Stimulated activated naive CD8-positive, alpha-beta T cell treated with anti-CD3 and anti-CD28 coated beads, Interleukin-15, Interleukin-2, amounts not matched to agents 100 ng/mL and 50 ng/mL, for 24 hours (primary cell): ENCODE data around the gene FAM53A.
"Not testable (repeated sequence)": the region's sequence is repeated elsewhere in the genome, so short reads cannot be mapped to it uniquely, and the experiment has no call there.

ENCODE experiments used
- H3K27ac Mint-ChIP-seq: one replicate; pipeline ENCODE4 v1.8.0; 2021; ENCODE audit warnings: mild to moderate bottlenecking, mixed read lengths
- H3K27me3 Mint-ChIP-seq: one replicate; pipeline ENCODE4 v1.8.0; 2021; ENCODE audit warnings: mixed read lengths
- H3K36me3 Mint-ChIP-seq: one replicate; pipeline ENCODE4 v1.8.0; 2021; ENCODE audit warnings: low read depth, mixed read lengths
- H3K4me1 Mint-ChIP-seq: one replicate; pipeline ENCODE4 v1.8.0; 2021; ENCODE audit warnings: low read depth, mixed read lengths
- H3K4me3 Mint-ChIP-seq: one replicate; pipeline ENCODE4 v1.8.0; 2021; ENCODE audit warnings: mild to moderate bottlenecking, mixed read lengths
- H3K9me3 Mint-ChIP-seq: one replicate; pipeline ENCODE4 v1.8.0; 2021; ENCODE audit warnings: mixed read lengths

FAM53A gene

DNA sequence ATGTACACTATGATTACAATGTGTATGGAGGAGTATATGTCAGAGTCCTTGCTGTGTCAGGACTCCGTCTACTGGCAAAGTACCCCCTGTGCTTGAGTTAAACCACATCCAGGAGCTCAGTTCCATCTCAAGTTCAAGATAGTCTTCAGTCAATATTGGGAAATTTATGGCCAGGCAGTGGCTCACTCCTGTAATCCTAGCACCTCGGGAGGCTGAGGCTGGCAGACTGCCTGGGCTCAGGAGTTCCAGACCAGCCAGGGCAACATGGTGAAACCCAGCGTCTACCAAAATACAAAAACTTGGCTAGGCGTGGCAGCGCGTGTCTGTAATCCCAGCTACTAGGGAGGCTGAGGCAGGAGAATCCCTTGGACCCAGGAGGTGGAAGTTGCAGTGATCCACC lies 22.2 kb upstream of the FAM53A start:
- Mint-ChIP-seq H3K27ac (no peak overlapping the region), H3K9me3 (no peaks in the 10 kb centered on the region), H3K36me3 (peaks cover 81% of the 10 kb centered on the region), H3K4me1 (peaks cover 66% of the 10 kb centered on the region), H3K27me3 (no peaks in the 10 kb centered on the region), H3K4me3 (no peak overlapping the region)

- H3K27me3 Mint-ChIP-seq = no peaks in the 10 kb centered on the region
- no peak overlapping the region for H3K4me3 Mint-ChIP-seq
- no peaks in the 10 kb centered on the region for H3K9me3 Mint-ChIP-seq
- H3K4me1 Mint-ChIP-seq = peaks cover 60% of the 10 kb centered on the region
- H3K36me3 Mint-ChIP-seq = peaks cover 78% of the 10 kb centered on the region
- no peak overlapping the region for H3K27ac Mint-ChIP-seq
Measured at GRCh38 chr4:1705732-1706131, 21.6 kb upstream of the FAM53A start.

DNA sequence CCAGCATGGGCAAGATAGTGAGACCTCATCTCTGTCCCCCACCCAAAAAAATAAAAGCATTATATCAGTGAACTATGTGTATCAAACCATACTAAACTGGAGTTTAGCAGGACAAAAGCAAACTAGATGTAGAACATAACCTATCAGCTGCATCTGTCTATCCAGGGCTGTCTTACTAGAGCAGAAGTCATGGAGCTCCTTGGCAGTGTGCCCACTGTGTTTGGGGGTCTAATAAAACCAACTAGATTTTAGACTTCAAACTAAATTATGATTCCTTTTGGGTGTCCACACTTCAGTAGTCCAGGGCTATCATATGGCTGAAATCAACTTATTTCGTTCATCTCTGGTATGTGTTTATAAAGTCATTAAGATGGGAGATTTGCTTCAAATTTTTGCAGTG lies 19.8 kb upstream of the FAM53A start:
- Mint-ChIP-seq H3K36me3 (peaks cover 80% of the 10 kb centered on the region), H3K27me3 (no peaks in the 10 kb centered on the region), H3K27ac (no peak overlapping the region), H3K4me3 (no peak overlapping the region), H3K4me1 (peaks cover 41% of the 10 kb centered on the region), H3K9me3 (no peaks in the 10 kb centered on the region)

- H3K4me1 Mint-ChIP-seq = peaks cover 32% of the 10 kb centered on the region
- H3K27me3 Mint-ChIP-seq, H3K9me3 Mint-ChIP-seq, H3K4me3 Mint-ChIP-seq: not testable (repeated sequence)
- peaks cover 76% of the 10 kb centered on the region for H3K36me3 Mint-ChIP-seq
- H3K27ac Mint-ChIP-seq = peak overlapping the region; percentile 54
Measured at GRCh38 chr4:1701671-1702070, 17.6 kb upstream of the FAM53A start.

GRCh38 chr4:1695913-1696312 lies 11.8 kb upstream of the FAM53A start:
- Mint-ChIP-seq H3K9me3 (no peaks in the 10 kb centered on the region), H3K4me1 (no peaks in the 10 kb centered on the region), H3K27me3 (no peaks in the 10 kb centered on the region), H3K27ac (no peak overlapping the region), H3K36me3 (peaks cover 75% of the 10 kb centered on the region), H3K4me3 (no peak overlapping the region)

DNA sequence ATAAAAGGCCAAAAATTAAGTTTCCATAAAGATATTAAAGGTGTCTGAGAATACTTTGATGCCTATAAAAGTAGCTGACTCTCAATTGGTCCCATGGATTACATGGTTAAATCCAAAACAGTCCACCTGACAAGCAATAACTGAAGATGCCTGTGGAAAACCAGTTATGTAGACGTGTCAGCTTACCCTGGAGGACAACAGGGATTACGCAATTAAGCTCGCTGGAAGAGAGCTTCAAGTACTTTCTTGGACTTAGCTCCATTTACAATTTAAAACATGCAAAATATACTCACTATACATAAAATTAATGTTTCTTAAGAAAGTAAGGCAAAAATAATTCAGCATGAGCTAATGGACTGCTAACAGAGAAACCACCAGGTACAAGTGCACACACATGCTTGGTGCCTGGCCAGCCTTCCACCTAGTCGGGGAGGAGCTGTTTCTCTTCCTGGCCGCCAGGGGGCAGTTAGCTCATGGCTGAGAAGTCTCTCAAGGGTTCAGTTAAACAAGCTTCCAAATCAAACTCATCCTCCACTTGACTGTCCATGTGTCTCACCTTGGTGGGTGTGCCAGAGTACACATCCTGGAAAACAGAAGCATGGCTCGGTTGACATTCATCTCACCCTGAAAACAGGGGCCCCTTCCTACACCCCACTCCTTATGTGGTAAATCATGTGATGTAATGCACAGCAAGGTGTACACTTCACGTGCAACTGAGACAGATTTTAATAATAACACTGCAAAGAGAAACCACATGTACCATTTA lies 9.2 kb upstream of the FAM53A start:
- H3K36me3 Mint-ChIP-seq = peaks cover 69% of the 10 kb centered on the region
- no peaks in the 10 kb centered on the region for H3K9me3 Mint-ChIP-seq
- H3K4me1 Mint-ChIP-seq = no peaks in the 10 kb centered on the region
- no peak overlapping the region for H3K27ac Mint-ChIP-seq
- H3K4me3 Mint-ChIP-seq = no peak overlapping the region
- no peaks in the 10 kb centered on the region for H3K27me3 Mint-ChIP-seq

DNA sequence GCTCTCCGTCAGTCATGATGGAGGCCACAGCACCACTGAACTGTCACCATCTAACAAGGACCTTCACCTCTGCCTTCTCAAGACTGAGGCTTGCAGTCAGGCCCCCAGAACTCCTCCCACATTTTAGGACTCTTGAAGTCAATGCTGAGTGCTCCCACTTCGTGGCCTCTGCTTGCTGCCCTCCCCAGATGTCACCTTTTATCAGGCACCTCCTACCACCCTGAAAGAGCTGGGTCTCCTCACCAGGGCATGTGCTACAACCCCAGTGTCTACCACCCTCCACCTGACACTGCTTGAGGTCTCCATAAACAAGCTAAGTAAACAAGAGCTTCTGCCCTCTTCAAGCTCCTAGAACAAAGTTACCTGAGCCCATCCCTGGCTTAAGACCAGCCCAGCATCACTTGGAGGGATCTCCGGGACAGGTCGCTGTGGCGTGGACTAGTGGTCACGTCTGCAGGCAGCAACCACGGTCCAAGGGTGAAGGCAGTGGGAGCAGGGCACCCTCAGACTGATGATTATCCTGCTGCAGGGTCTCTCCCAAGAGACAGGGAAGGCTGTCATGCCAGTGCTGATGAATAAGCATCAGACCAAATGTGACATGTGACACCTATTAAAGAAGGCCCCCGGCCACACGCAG lies 7.7 kb upstream of the FAM53A start:
- Mint-ChIP-seq H3K4me3 (no peak overlapping the region), H3K27ac (no peak overlapping the region), H3K27me3 (no peaks in the 10 kb centered on the region), H3K9me3 (no peaks in the 10 kb centered on the region), H3K36me3 (peaks cover 62% of the 10 kb centered on the region), H3K4me1 (no peaks in the 10 kb centered on the region)

DNA sequence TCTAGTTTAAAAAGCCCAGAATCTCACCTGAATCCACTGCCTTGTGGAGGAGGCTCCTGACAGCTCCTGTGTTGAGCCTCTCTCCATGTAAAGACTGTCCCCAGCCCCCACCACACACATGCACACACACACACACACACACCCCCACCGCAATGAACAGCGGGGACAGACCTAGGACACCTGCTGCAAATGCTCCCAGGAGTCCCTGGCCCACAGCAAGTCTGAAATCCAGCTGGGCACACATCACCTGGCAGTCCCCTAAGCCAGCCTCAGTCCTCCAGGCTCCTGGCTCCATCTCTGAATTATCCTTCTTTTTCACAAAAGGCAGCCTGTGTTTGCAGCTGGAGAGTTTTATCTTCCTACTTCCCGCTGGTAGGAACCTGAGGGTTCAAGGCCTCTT lies 6.6 kb upstream of the FAM53A start:
- Mint-ChIP-seq H3K27me3 (no peaks in the 10 kb centered on the region), H3K27ac (no peak overlapping the region), H3K4me1 (no peaks in the 10 kb centered on the region), H3K9me3 (no peaks in the 10 kb centered on the region), H3K36me3 (peaks cover 55% of the 10 kb centered on the region), H3K4me3 (no peak overlapping the region)

DNA sequence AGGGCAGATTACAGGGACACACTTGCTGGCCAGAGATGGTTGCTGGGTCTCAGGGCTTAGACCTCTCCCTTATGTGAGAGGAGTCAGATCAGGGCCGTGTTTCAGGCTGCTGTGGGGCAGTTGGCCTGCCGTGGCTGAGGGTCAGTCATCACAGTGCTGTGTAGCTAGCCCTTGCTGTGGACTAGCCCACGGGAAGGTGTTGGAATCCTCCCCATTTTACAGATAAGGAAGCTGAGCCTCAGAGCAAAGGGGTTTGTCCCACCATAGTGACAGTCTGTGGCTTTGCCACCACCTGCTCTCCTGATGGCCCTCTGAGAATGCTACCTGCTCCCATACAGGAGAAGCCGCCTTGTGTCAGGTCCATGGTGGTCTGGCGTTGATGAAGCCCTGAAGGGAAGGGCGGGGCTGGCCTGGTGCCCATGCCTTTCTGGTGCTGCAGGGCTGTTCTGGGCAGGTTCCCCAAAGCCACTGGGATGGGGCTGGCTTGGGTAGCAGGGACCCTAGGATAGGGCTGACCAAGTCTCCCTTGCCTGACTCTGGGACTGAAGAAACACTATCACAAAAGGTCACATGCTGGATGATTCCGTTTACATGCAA lies 2.4 kb upstream of the FAM53A start:
- H3K9me3 Mint-ChIP-seq = no peaks in the 10 kb centered on the region
- peaks cover 22% of the 10 kb centered on the region for H3K36me3 Mint-ChIP-seq
- peaks cover 3% of the 10 kb centered on the region for H3K27me3 Mint-ChIP-seq
- peaks cover 13% of the 10 kb centered on the region for H3K4me1 Mint-ChIP-seq
- H3K27ac Mint-ChIP-seq = peak overlapping the region; percentile 58
- H3K4me3 Mint-ChIP-seq = no peak overlapping the region

DNA sequence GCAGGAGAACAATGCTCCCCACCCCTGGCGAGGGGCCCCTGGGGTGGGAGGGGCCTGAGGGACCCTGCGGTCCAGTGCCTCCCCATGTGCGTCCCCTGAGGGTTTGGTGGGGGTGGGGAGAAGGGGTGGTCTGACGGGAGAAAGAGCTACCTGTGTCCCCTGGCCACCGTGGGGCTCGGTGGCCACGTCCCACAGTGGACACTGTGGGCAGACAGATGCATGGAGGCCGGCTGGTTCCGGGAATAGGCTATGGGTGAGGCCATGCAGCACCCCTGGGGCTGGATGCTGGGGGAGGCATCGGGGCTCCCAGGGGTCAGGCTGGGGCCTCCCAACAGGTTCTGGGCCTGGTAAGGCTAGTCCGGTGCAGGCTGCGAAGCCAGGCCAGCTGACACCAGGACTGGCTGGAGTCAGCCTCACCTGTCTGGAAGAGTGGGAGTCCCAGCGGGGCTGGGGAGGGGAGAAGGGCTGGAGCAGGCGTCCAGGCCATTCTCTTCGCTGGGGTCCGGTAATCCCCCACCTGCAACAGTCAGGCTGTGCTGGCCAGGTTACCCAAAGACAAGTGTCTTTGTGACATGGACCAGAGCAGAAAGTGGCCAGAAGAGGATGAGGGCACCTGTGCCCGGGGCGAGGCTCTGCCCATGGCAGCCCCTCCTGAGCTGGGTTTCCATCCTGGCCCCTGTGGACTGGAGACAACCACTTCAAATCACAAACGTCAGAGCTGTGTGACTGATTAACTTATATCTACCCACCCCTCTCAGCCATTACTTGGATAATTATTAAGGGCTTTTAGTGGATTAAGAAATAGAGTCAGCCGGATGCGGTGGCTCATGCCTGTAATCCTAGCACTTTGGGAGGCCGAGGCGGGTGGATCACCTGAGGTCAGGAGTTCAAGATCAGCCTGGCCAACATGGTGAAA lies 1.4 kb upstream of the FAM53A start:
- Mint-ChIP-seq H3K27me3 (peaks cover 3% of the 10 kb centered on the region), H3K4me3 (no peak overlapping the region), H3K4me1 (peaks cover 13% of the 10 kb centered on the region), H3K9me3 (no peaks in the 10 kb centered on the region), H3K36me3 (peaks cover 12% of the 10 kb centered on the region), H3K27ac (no peak overlapping the region)

GRCh38 chr4:1684506-1685234 lies 557 bp upstream of the FAM53A start:
- Mint-ChIP-seq H3K27me3 (peaks cover 3% of the 10 kb centered on the region), H3K4me1 (peaks cover 13% of the 10 kb centered on the region), H3K4me3 (peak overlapping the region; percentile 51), H3K36me3 (peaks cover 8% of the 10 kb centered on the region), H3K9me3 (no peaks in the 10 kb centered on the region), H3K27ac (no peak overlapping the region)

DNA sequence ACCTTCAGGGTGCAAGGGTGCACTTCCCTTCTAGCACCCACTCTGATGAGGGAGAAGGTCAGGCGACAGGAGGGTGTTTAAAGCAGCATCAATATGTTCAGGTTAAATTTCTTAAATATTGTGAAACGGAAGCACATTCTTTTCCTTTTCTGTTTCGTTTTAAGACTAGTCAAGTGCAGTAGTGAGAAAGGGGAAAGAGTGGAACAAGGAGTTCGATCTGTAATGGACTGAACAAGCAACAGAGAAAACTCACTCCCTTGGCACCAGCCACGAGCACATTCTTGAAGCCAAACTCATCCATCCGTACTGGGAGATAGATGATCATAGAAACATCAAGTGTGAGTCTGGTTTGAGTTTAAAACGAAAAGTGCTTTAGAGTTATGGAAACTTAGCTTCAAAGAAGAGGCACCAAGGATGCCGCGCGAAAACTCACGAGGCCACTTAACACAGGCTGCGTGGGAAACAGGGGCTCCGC lies 815 bp downstream of the FAM53A start:
- H3K4me1 Mint-ChIP-seq = peaks cover 13% of the 10 kb centered on the region
- H3K9me3 Mint-ChIP-seq = no peaks in the 10 kb centered on the region

GRCh38 chr4:1682860-1683259 lies 1.3 kb downstream of the FAM53A start:
- Mint-ChIP-seq H3K9me3 (no peaks in the 10 kb centered on the region), H3K4me1 (peaks cover 13% of the 10 kb centered on the region), H3K36me3 (no peaks in the 10 kb centered on the region), H3K27ac (peak overlapping the region; percentile 79), H3K27me3 (peaks cover 3% of the 10 kb centered on the region), H3K4me3 (peak overlapping the region; percentile 82)

More for the DNA sequence above, 815 bp downstream of the FAM53A start:
- Mint-ChIP-seq H3K36me3 (no peaks in the 10 kb centered on the region), H3K4me3 (peak overlapping the region; percentile 82), H3K27me3 (peaks cover 3% of the 10 kb centered on the region), H3K27ac (peak overlapping the region; percentile 79)

GRCh38 chr4:1678244-1678643 lies 5.9 kb downstream of the FAM53A start:
- H3K36me3 Mint-ChIP-seq = no peaks in the 10 kb centered on the region
- H3K27ac Mint-ChIP-seq = no peak overlapping the region
- H3K27me3 Mint-ChIP-seq = peaks cover 1% of the 10 kb centered on the region
- no peaks in the 10 kb centered on the region for H3K9me3 Mint-ChIP-seq
- H3K4me3 Mint-ChIP-seq = no peak overlapping the region
- peaks cover 9% of the 10 kb centered on the region for H3K4me1 Mint-ChIP-seq
